HG03521 (cell line): Measurements from ENCODE around the gene ENPP6.

Experiments used
- ATAC-seq: cut with Tn5 transposase; IDR thresholded peaks from one replicate; pipeline ENCODE4 v1.9.1; 2021; ENCODE audit warnings: mild to moderate bottlenecking, moderate library complexity; ENCODE audit not compliant: unreplicated experiment

ENPP6 gene

GRCh38 chr4:184192933-184193332 is 24.7 kb downstream of the ENPP6 start:
- ATAC-seq = no peak

DNA sequence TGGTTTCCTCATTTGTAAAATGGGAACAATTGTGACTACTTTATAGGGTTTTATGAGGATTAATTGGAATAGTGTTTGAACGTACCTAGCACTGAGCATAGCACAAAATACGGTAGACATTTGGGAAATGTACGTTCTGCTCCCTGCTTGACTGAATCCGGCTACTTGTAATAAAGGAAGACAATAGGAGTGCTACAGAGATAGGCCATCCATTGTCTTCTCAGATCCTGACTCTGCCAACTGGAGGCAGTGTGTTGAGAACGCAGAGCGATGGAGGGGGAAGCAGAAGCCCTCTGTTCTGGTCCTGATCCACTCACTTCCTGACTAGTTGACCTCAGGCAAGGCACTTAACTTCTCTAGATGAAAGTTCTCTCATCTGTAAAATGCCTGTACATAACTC is 26.4 kb downstream of the ENPP6 start:
- no peak for ATAC-seq

DNA sequence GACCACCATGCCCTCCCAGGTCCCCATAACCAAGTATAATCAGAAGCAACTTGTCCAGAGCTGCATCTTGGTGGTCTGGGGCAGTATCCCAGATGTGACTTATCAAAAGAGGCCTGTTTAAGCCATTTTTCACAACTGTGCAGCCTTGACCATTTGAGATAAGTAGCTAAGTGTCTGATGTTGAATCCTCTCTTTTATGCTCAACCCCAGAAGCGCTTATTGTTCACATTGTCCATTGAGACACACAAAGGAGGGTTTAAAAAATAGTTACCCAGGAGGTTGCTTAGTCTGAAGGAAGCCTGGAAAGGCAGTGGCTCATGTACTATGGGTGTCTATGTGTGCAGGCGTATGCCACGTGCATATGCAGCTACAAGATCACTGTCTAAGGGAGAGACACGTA is 27.0 kb downstream of the ENPP6 start:
- ATAC-seq = no peak

- ATAC-seq = no peak
Observed at GRCh38 chr4:184189966-184190365, 27.7 kb downstream of the ENPP6 start.

DNA sequence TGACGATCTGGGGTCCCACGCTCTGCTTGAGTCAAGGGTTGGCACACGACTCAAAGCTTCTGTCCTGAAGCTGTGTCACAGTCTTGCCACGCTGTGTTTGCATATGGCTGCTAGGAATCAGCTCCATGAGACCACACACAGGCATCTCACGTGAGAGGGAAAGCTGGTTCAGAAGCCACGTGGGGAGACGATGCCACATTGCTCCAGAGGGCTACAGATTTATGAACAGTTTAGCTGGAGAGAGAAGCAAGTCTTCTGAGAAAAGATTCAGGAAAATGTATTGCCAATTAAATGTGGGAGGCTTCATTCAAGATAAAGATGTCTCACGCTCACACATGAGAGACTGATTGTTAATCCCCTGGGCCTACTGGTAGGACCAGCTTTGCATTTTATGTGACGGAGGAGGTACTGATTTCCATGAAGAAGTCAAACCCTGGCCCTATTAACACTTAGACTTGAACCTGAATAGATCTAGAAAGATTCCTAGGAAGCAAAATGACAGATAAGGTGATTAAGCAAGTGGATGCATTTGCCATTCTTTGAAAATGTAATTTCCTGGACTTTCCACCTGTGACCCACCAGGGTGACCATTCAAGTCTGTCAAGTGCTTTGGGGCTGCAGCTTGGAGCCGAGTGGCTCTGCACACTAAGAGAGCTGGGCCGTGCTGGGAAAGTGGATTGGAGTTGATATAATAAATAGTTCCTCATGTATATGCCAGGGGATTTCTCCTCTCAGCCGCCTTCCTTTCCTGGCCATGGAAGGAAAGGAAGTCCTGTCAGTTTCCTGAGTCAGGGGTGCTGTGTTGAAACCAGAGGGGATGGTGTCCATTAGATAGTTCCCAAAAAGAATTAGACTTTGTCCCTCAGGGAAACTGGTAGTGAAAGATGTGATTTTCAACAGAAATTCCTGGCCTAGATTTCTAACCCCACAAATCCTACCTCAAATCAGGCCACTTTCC is 29.0 kb downstream of the ENPP6 start:
- no peak for ATAC-seq

GRCh38 chr4:184177271-184177670 is 40.4 kb downstream of the ENPP6 start:
- no peak for ATAC-seq

GRCh38 chr4:184174571-184175488 is 42.8 kb downstream of the ENPP6 start:
- no peak for ATAC-seq

GRCh38 chr4:184171011-184171410 is 46.7 kb downstream of the ENPP6 start:
- ATAC-seq = no peak

GRCh38 chr4:184169225-184169867 is 48.3 kb downstream of the ENPP6 start:
- ATAC-seq = no peak

- peak; percentile 87 for ATAC-seq
Observed at GRCh38 chr4:184168406-184169019, 49.2 kb downstream of the ENPP6 start.

- no peak for ATAC-seq
Observed at GRCh38 chr4:184167576-184167975, 50.1 kb downstream of the ENPP6 start.

DNA sequence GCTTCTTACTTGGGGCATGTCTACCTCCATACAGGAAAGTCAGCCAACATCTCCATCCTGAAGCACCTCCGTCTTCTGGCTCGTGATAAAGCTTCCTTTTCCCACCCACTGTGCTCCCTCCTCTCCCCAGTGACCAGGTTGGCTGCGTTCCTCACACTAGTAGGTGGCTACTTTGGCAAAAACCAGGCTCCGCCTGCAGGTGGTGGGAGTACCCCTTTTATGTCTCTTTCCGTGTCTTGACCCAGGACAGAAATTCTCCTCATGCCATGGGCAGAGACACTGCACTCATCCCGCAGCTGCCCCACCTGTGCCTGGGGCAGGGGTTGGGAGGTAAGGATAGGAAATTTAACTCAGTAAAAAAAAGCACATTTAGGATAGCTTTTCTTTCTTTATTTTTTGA is 50.9 kb downstream of the ENPP6 start:
- ATAC-seq = no peak

GRCh38 chr4:184165291-184165690 is 52.4 kb downstream of the ENPP6 start:
- ATAC-seq = no peak

DNA sequence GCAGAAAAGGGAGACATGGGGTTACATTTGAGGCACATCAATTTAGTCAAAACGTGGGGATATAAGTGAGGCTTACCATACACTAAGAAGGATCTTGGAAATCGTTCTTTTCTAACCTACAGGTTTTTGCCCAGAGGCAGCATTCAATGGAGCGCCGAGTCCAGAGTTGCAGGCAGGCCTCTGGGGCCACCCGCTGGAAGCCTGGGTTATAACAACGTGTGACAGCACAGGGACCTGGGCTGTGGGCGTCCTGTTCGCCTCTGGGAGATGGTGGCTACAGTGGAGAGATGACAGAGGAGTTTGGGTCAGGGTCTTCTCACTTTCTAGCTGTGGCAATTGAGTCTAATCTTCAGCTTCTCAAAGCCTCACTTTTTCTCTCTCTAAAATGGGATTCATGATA is 53.9 kb downstream of the ENPP6 start:
- no peak for ATAC-seq

- no peak for ATAC-seq
Observed at GRCh38 chr4:184162596-184162995, 55.1 kb downstream of the ENPP6 start.

- ATAC-seq = no peak
Observed at GRCh38 chr4:184157322-184157721, 60.4 kb downstream of the ENPP6 start.

DNA sequence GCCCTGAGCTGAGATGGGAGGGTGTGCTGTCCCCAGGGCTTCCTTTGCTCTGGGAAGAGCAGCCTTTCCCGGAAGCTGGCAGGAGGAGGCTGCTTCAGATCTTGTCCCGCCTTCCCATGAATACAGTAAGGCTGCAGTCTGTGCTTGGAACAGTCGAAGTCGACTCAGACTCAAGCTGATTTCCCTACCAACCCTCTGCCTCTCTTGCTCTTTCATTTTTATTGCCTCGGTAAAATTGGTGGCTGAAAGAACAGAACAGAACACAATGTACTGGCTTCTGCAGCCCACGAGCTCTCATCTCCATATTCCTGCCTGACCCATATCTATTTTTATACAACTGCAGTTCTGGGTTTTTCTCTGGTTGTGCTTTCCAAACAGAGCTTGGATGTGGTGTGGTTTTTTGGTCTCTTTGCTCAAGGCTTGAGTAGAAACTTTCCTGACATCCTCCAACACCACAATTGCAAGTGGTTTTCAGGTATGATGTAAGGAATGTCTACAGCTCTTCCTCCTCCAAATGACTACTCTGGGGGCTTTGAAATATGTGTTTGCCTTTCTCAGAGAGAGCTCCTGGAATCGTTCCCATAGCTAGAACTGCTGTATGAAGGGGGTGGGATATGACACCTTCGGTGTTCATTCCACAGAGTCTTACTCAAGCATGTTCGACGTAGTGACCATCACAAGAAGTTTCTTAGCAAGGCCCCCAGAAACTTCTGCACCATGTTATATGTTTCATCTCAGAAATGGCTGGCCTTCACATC is 61.3 kb downstream of the ENPP6 start:
- ATAC-seq = no peak

GRCh38 chr4:184154199-184154598 is 63.5 kb downstream of the ENPP6 start:
- ATAC-seq = no peak

- ATAC-seq = no peak
Observed at GRCh38 chr4:184153781-184154180, 63.9 kb downstream of the ENPP6 start.

- no peak for ATAC-seq
Observed at GRCh38 chr4:184151988-184152485, 65.6 kb downstream of the ENPP6 start.
